ENCODE measurements around the gene KCNJ8.

DNA sequence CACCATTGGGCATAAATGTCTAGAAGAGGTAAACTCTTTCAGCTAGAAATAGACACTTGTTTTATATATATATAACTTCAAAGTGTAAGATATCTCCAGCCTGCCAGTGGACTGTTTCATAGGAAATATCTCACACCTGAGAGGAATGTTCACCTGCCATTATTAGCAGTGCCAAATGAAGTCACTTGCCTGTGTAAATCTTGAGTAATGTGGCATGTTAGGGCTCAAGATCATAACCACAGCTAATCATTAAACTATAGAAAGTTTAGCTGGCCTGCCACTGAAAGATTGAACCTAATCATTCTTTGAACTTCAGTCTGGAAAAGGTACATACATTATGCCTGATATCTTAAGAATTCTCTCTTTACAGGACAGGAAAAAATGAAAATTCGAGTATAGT is 25.5 kb upstream of the KCNJ8 start:
- TF ChIP-seq EZH2phosphoT487 (IDR thresholded peaks at IDR 0.05; ENCODE audit: insufficient read depth, low read depth) (no peak), EZH2 (IDR thresholded peaks at IDR 0.05; ENCODE audit: insufficient read depth, poor library complexity, severe bottlenecking) (no peak)
